Measurements from ENCODE around the gene SLC39A11.

The SLC39A11 gene

DNA sequence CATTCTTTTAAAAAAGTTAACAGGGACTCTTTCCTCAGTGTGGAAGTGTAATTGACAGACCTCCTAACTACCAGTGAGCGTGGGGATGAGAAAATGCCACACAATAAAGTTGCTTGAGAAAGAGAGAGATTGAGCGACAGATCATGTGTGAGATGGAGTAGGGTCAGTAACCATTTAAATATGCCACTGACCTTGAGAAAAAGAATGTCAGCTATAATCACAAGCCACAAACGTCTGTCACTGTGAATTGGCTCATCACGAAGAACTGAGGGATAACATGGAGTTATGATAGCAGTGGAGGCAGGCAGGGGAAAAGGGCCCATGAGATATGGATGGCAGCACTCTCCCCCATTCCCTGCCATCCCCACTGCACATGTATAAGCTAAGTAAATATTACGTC, 253.9 kb downstream of the SLC39A11 start:
- Histone ChIP-seq H3K4me2 (no peak overlapping the region), H3K79me2 (ENCODE audit: insufficient read depth, low read depth) (no peaks in the 10 kb centered on the region)
- TF ChIP-seq, protein P1, sequence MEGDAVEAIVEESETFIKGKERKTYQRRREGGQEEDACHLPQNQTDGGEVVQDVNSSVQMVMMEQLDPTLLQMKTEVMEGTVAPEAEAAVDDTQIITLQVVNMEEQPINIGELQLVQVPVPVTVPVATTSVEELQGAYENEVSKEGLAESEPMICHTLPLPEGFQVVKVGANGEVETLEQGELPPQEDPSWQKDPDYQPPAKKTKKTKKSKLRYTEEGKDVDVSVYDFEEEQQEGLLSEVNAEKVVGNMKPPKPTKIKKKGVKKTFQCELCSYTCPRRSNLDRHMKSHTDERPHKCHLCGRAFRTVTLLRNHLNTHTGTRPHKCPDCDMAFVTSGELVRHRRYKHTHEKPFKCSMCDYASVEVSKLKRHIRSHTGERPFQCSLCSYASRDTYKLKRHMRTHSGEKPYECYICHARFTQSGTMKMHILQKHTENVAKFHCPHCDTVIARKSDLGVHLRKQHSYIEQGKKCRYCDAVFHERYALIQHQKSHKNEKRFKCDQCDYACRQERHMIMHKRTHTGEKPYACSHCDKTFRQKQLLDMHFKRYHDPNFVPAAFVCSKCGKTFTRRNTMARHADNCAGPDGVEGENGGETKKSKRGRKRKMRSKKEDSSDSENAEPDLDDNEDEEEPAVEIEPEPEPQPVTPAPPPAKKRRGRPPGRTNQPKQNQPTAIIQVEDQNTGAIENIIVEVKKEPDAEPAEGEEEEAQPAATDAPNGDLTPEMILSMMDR (conservative IDR thresholded peaks at IDR 0.05; ENCODE audit: low read depth, low read length) = no peak

DNA sequence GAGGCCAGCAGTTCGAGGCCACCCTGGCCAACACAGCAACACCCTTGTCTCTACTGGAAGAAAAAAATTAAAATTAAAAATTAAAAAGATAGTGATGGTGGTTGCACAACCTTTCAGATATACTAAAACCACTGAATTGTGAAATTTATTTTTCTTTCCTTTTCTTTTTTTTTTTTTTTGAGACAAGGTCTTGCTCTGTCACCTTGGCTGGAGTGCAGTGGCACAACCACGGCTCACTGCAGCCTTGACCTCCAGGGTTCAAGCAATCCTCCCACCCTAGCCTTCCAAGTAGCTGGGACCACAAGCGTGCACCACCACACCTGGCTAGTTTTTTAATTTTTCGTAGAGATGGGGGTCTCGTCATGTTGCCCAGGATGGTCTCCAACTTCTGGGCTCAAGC, 254.4 kb downstream of the SLC39A11 start:
- no peaks in the 10 kb centered on the region for H3K27me3 ChIP-seq (ENCODE audit: insufficient read depth, low read depth)
- H4K20me1 ChIP-seq (ENCODE audit: insufficient read depth) = no peaks in the 10 kb centered on the region
- no peak overlapping the region for H3K9ac ChIP-seq
- no peaks in the 10 kb centered on the region for H3K36me3 ChIP-seq (ENCODE audit: insufficient read depth)
- no peak overlapping the region for H2AFZ ChIP-seq (ENCODE audit: low read depth)
- no peak overlapping the region for H3K4me2 ChIP-seq
- H3K79me2 ChIP-seq (ENCODE audit: insufficient read depth, low read depth) = no peaks in the 10 kb centered on the region
- H3K27ac ChIP-seq = no peak overlapping the region
- TF ChIP-seq, protein P1 (conservative IDR thresholded peaks at IDR 0.05; ENCODE audit: low read depth, low read length) = no peak
- no peaks in the 10 kb centered on the region for H3K4me1 ChIP-seq (ENCODE audit: low read depth, poor library complexity, severe bottlenecking)
- no peak overlapping the region for H3K4me3 ChIP-seq (IDR thresholded peaks at IDR 0.05; ENCODE audit: insufficient read depth, low read depth, low read length)

More for the DNA sequence above, 253.9 kb downstream of the SLC39A11 start:
- Histone ChIP-seq H3K27me3 (ENCODE audit: insufficient read depth, low read depth) (no peaks in the 10 kb centered on the region), H3K9ac (no peak overlapping the region), H2AFZ (ENCODE audit: low read depth) (no peak overlapping the region), H3K36me3 (ENCODE audit: insufficient read depth) (no peaks in the 10 kb centered on the region), H3K4me1 (ENCODE audit: low read depth, poor library complexity, severe bottlenecking) (no peaks in the 10 kb centered on the region), H3K27ac (no peak overlapping the region), H4K20me1 (ENCODE audit: insufficient read depth) (no peaks in the 10 kb centered on the region), H3K4me3 (IDR thresholded peaks at IDR 0.05; ENCODE audit: insufficient read depth, low read depth, low read length) (no peak overlapping the region)

DNA sequence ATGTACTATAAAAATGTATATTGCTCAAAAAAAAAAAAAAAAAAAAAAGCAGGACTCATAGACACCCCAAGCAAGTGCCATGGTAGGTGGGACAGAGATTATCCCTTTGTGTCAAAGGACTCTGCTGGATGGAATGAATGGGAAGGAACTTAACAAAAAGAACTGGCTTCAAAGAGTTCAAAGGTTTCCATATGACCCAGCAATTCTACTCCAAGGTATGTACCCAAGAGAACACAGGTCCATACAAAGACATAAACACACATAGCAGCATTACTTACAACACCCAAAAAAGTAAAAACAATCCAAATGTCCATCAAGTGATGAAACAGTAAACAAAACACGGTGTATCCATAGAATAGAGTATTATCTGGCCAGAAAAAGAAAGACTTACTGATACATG, 255.2 kb downstream of the SLC39A11 start:
- Histone ChIP-seq H2AFZ (ENCODE audit: low read depth) (no peak overlapping the region), H3K27ac (no peak overlapping the region), H3K4me2 (no peak overlapping the region), H3K4me3 (IDR thresholded peaks at IDR 0.05; ENCODE audit: insufficient read depth, low read depth, low read length) (no peak overlapping the region), H3K79me2 (ENCODE audit: insufficient read depth, low read depth) (no peaks in the 10 kb centered on the region), H4K20me1 (ENCODE audit: insufficient read depth) (no peaks in the 10 kb centered on the region), H3K27me3 (ENCODE audit: insufficient read depth, low read depth) (no peaks in the 10 kb centered on the region), H3K4me1 (ENCODE audit: low read depth, poor library complexity, severe bottlenecking) (no peaks in the 10 kb centered on the region), H3K9ac (no peak overlapping the region), H3K36me3 (ENCODE audit: insufficient read depth) (no peaks in the 10 kb centered on the region)
- TF ChIP-seq, protein P1 (conservative IDR thresholded peaks at IDR 0.05; ENCODE audit: low read depth, low read length) = no peak

DNA sequence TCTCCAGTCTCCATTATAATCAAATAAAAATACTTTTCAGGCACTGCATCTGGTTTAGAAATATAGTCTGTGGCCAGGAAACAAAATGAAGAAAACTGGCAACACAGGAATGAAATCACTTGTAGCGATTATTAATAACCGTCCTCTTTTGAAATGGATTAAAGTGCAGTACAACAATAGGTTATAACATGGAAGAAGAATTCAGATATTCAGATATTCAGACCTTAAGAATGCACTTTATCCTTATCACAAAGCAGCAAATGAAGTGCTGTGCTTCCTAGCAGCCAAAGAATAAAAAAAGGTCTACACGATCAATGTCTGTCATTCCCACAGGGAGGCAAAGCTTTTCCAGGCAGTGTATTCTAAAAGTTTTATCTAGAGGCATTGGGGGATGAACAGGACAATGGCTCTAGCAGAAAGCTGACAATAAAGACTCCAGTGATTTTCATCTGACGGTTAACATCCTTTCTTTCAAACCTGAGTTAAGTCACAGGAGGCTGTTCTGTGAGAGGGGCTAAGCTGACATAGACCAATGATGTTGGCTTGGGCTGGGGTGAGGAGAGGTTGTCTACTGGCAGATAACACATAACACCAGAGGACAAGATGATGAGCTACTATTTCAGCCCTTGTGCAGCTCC, 259.2 kb downstream of the SLC39A11 start:
- H3K27me3 ChIP-seq (ENCODE audit: insufficient read depth, low read depth) = no peaks in the 10 kb centered on the region

More for the DNA sequence above, 259.2 kb downstream of the SLC39A11 start:
- Histone ChIP-seq H4K20me1 (ENCODE audit: insufficient read depth) (no peaks in the 10 kb centered on the region), H2AFZ (ENCODE audit: low read depth) (no peak overlapping the region), H3K27ac (no peak overlapping the region), H3K4me1 (ENCODE audit: low read depth, poor library complexity, severe bottlenecking) (no peaks in the 10 kb centered on the region), H3K36me3 (ENCODE audit: insufficient read depth) (no peaks in the 10 kb centered on the region), H3K4me2 (no peak overlapping the region), H3K9ac (no peak overlapping the region), H3K4me3 (IDR thresholded peaks at IDR 0.05; ENCODE audit: insufficient read depth, low read depth, low read length) (no peak overlapping the region), H3K79me2 (ENCODE audit: insufficient read depth, low read depth) (no peaks in the 10 kb centered on the region)
- TF ChIP-seq, protein P1 (conservative IDR thresholded peaks at IDR 0.05; ENCODE audit: low read depth, low read length) = no peak
